ENCODE measurements around the gene KLF7.

KLF7 gene

GRCh38 chr2:207133458-207133819 is 32.3 kb downstream of the KLF7 start:
- DNase-seq (ENCODE audit: insufficient read length, low spot score), result no peak

GRCh38 chr2:207132019-207132418 is 33.7 kb downstream of the KLF7 start:
- DNase-seq (ENCODE audit: insufficient read length, low spot score), result no peak
- FAIRE-seq, result no peak
- TF ChIP-seq CTCF (IDR thresholded peaks at IDR 0.05; ENCODE audit: insufficient read depth, missing control alignments), result no peak

More at GRCh38 chr2:207133458-207133819, 32.3 kb downstream of the KLF7 start:
- FAIRE-seq, result no peak
- no peak for TF ChIP-seq CTCF (IDR thresholded peaks at IDR 0.05; ENCODE audit: insufficient read depth, missing control alignments)

- TF ChIP-seq CTCF (IDR thresholded peaks at IDR 0.05; ENCODE audit: insufficient read depth, missing control alignments), result no peak
- FAIRE-seq (no peak), DNase-seq (ENCODE audit: insufficient read length, low spot score) (no peak)
These were observed 34.2 kb downstream of the KLF7 start for GRCh38 chr2:207131594-207131993.

GRCh38 chr2:207130958-207131521 is 34.7 kb downstream of the KLF7 start:
- TF ChIP-seq CTCF (IDR thresholded peaks at IDR 0.05; ENCODE audit: insufficient read depth, missing control alignments), result no peak
- FAIRE-seq, result no peak

GRCh38 chr2:207129821-207130220 is 35.9 kb downstream of the KLF7 start:
- no peak for TF ChIP-seq CTCF (IDR thresholded peaks at IDR 0.05; ENCODE audit: insufficient read depth, missing control alignments)
- no peak for FAIRE-seq
- no peak for DNase-seq (ENCODE audit: insufficient read length, low spot score)

More at GRCh38 chr2:207130958-207131521, 34.7 kb downstream of the KLF7 start:
- no peak for DNase-seq (ENCODE audit: insufficient read length, low spot score)

GRCh38 chr2:207128867-207129266 is 36.9 kb downstream of the KLF7 start:
- DNase-seq (ENCODE audit: insufficient read length, low spot score), result no peak
- FAIRE-seq, result no peak
- no peak for TF ChIP-seq CTCF (IDR thresholded peaks at IDR 0.05; ENCODE audit: insufficient read depth, missing control alignments)

- no peak for DNase-seq (ENCODE audit: insufficient read length, low spot score)
- no peak for FAIRE-seq
- TF ChIP-seq CTCF (IDR thresholded peaks at IDR 0.05; ENCODE audit: insufficient read depth, missing control alignments), result no peak
These were observed 38.9 kb downstream of the KLF7 start for GRCh38 chr2:207126724-207127308.
